Uterus (tissue), 4 donors: ENCODE data around the gene MIS18A. TPM values are rescaled to one million over a fixed set of nuclear protein-coding genes. Genes with fewer than 3 reads are reported as not detected.

Experiments
- DNase-seq, 2 donors: peaks; one replicate each; pipeline ENCODE4 v3.0.0-alpha.2; 2019 to 2020
- H3K27ac ChIP-seq, 2 donors: fragments of 200-600 bp; sonication (generic); 1 replicate in 1 of 2; 2 replicates in 1 of 2; pipeline ENCODE4 v1.5.1; 2016 to 2018
- H3K27me3 ChIP-seq, 2 donors: fragments of 200-600 bp; sonication (generic); one replicate each; pipeline ENCODE4 v1.5.1; 2018 to 2019; ENCODE audit warnings: control low read depth in 1 of 2
- H3K36me3 ChIP-seq, 2 donors: fragments of 200-600 bp; sonication (generic); one replicate each; pipeline ENCODE4 v1.5.1; 2019; ENCODE audit warnings: control low read depth in 1 of 2
- H3K4me1 ChIP-seq, 2 donors: fragments of 200-600 bp; sonication (generic); one replicate each; pipeline ENCODE4 v1.5.1; 2018 to 2019; ENCODE audit warnings: control low read depth in 1 of 2
- H3K4me3 ChIP-seq, 2 donors: fragments of 200-600 bp; sonication (generic); 1 replicate in 1 of 2; 2 replicates in 1 of 2; pipeline ENCODE4 v1.5.1; 2018 to 2019; ENCODE audit warnings: mild to moderate bottlenecking in 1 of 2
- H3K9me3 ChIP-seq, 2 donors: fragments of 200-600 bp; sonication (generic); one replicate each; pipeline ENCODE4 v1.5.1; 2019; ENCODE audit warnings: control low read depth in 1 of 2
- POLR2A ChIP-seq, 2 donors: fragments of 450-650 bp; IDR thresholded peaks; one replicate each; pipeline ENCODE4 v1.6.1; 2016; ENCODE audit warnings: antibody characterized with exemption in 2 of 2, mild to moderate bottlenecking in 1 of 2, moderate library complexity in 1 of 2
- intact Hi-C: fragments of 100-400 bp; cut with DNase I; formaldehyde crosslinking; loops from one replicate; pipeline ENCODE4 v1.15.1; 2023; ENCODE audit warnings: low total_unique reads
- total RNA-seq, 4 donors: library from RNA; depleted of rRNA in 3 of 4; stranded (reverse); fragments of >200 nt in 3 of 4; gene quantifications; one replicate each; pipeline versions ENCODE4 v1.1.0 to v1.2.4, GENCODE V29; 2014 to 2023
- TF ChIP-seq, protein P1 (sequence below), 4 experiments: fragments of 200-600 bp in 2 of 4; fragments of 450-650 bp in 2 of 4; sonication (generic) in 2 of 4; IDR thresholded peaks; one replicate each; pipeline ENCODE4 v1.5.1; 2016 to 2019; ENCODE audit warnings: antibody characterized with exemption in 4 of 4, mild to moderate bottlenecking in 2 of 4, moderate library complexity in 1 of 4
- donor health status: DM: yes; HTN: yes; CAD: no.

Gene MIS18A
- total RNA-seq, 4 donors from 2014 or later: 2.4 to 25.6 (median 12.2) TPM

DNA sequence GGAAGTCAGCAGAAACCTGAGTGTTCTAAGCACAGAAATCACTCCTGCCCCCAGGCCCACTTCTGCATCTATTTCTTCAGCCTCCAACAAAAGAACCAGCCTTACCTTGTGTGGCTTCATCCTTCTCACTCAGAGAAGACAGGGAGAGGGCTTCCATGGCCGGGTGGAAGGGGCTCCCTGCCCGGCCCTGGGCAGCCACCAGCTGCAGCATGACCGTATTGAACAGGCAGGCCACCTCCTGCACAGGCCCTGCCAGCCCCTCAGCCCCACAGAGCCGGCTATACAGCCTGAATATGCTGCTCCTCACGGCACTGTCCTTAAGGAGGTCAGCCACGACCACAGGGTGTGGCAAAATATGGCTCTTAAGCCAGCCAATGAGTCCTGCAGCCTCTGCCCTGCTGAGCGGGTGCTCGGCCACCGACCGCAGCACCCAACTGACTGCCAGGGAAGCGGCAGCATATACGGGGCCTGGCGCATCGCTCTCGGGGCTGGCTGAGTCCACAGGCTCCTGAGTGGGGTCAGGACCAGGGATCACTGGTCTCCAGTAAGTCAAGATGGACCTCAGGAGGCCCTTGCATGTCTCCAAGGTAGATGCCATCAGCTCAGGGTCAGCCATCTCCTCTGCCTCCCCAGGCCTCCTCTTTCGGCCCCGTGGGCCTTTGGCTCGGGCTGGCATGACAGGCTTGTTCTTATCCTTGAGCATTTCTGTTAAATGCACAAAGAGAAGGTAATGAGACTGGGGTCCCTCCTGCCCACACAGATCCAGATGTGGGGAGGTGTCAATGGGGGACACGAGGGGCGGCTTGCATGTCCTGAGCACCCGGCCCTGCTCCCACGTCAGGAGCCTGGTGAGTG lies 37.7 kb upstream of the MIS18A start:
- no peak overlapping the region for H3K4me3 ChIP-seq
- DNase-seq: no peak
- no peaks in the 10 kb centered on the region for H3K27me3 ChIP-seq
- H3K9me3 ChIP-seq: no peaks in the 10 kb centered on the region
- H3K27ac ChIP-seq: no peak overlapping the region
- H3K36me3 ChIP-seq: no peaks in the 10 kb centered on the region
- intact Hi-C loops: no loop called here
- no peaks in the 10 kb centered on the region for H3K4me1 ChIP-seq
- no peak for TF ChIP-seq POLR2A (IDR thresholded peaks at IDR 0.05)
- TF ChIP-seq, protein P1, sequence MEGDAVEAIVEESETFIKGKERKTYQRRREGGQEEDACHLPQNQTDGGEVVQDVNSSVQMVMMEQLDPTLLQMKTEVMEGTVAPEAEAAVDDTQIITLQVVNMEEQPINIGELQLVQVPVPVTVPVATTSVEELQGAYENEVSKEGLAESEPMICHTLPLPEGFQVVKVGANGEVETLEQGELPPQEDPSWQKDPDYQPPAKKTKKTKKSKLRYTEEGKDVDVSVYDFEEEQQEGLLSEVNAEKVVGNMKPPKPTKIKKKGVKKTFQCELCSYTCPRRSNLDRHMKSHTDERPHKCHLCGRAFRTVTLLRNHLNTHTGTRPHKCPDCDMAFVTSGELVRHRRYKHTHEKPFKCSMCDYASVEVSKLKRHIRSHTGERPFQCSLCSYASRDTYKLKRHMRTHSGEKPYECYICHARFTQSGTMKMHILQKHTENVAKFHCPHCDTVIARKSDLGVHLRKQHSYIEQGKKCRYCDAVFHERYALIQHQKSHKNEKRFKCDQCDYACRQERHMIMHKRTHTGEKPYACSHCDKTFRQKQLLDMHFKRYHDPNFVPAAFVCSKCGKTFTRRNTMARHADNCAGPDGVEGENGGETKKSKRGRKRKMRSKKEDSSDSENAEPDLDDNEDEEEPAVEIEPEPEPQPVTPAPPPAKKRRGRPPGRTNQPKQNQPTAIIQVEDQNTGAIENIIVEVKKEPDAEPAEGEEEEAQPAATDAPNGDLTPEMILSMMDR (IDR thresholded peaks at IDR 0.05): no peak

DNA sequence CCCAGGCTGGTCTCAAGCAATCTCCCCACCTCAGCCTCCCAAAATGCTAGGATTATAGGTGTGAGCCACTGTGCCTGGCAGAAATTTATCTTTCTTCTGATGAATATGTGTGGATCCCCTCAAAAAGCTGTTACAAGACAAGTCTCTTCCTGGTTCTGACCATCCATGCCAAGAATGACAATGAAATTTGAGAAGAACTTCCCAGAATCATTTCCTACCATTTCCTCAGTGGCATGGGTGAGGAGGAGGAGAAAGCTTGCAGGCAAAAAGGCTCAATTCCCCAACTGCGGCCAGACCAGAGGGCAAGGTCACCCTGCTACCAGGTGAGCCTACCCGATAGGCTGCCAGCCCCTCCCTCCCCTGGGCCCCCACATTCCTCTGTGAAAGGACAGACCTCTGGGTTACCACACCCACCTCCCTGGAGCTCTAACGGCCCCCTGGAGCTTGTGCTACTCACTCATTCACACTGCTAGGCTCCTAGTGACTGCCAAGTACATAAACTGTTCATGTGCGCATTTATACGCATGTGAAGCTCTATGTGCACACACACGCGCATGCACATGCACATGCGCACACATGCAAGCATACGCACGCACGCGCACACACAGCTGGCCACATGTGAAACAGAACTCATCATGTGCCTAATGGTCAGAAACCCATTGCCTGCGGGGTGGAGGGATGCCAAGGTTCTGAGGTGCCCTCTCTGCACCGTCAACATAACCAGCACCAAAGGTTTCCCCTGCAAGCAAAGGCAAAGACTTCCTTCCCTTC lies 36.8 kb upstream of the MIS18A start:
- intact Hi-C loops: no loop called here
- DNase-seq: no peak
- H3K27me3 ChIP-seq: no peaks in the 10 kb centered on the region
- no peak overlapping the region for H3K27ac ChIP-seq
- TF ChIP-seq, protein P1 (IDR thresholded peaks at IDR 0.05): no peak
- H3K4me3 ChIP-seq: no peak overlapping the region
- no peaks in the 10 kb centered on the region for H3K4me1 ChIP-seq
- H3K36me3 ChIP-seq: no peaks in the 10 kb centered on the region
- H3K9me3 ChIP-seq: no peaks in the 10 kb centered on the region

DNA sequence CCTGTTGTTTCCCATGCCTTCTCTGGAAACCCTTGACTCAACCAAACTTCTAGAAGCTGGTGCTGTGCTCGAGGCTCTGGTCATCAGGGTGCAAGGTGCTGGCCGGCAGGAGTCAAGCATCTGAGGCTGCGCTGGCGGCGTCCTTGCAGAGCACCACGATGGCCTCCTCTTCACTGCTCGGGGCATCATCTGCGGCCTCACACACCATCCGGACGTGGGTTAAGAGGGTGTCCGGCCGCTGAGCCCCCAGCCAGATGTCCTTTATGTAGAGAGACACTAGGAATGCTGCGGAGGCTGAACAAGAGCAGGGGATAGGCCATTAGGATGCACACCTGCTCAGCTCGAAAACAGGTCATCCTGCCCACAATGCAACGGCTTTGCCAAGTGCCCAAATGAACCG lies 36.0 kb upstream of the MIS18A start:
- DNase-seq: no peak
- Histone ChIP-seq H3K27ac (no peak overlapping the region), H3K27me3 (no peaks in the 10 kb centered on the region), H3K4me3 (no peak overlapping the region), H3K36me3 (no peaks in the 10 kb centered on the region), H3K9me3 (no peaks in the 10 kb centered on the region), H3K4me1 (no peaks in the 10 kb centered on the region)
- intact Hi-C loops: no loop called here
- TF ChIP-seq POLR2A (IDR thresholded peaks at IDR 0.05): no peak
- TF ChIP-seq, protein P1 (IDR thresholded peaks at IDR 0.05): no peak

DNA sequence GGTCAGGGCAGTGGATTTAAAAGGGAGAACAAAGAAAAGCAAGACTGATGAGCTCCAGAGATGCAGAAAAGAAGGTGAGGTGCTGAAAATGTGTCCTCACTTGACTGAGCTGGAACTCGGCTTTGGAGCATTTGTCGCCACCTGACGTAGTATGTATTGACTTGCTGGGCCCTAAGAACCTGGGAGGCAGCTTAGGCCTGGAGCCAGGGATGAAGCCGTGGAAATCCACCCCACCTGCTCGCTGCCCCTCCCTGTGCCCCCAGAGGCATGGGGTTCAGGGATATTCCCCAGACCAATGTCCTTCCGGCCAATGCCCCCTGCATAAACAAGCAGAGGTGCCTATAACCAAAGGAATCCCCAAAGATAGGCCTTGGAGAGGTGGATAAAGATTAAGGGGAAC lies 34.1 kb upstream of the MIS18A start:
- Histone ChIP-seq H3K27ac (no peak overlapping the region), H3K4me1 (no peaks in the 10 kb centered on the region), H3K36me3 (no peaks in the 10 kb centered on the region), H3K27me3 (no peaks in the 10 kb centered on the region), H3K4me3 (no peak overlapping the region), H3K9me3 (no peaks in the 10 kb centered on the region)
- intact Hi-C loops: no loop called here
- DNase-seq: no peak
- TF ChIP-seq, protein P1 (IDR thresholded peaks at IDR 0.05): no peak
- no peak for TF ChIP-seq POLR2A (IDR thresholded peaks at IDR 0.05)

DNA sequence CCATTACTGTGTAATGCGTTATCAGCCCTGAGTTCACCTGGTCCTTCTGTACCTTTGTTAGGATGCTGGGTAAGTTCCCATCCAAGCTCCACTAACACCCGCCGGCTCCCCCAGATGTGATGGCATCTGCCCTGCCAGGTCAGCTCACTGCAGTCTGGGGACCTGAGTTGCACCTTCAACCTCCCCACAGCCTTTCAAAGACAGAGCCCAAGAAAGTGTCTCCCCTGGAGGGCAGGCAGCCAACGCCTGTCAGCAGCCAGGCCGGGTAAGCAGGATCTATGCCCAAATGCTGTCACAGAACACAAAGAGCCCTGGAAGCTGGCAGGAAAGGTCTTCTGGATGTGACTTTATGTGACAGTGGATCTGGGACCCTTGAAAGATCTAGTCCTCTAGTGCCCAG lies 33.5 kb upstream of the MIS18A start:
- Histone ChIP-seq H3K9me3 (no peaks in the 10 kb centered on the region), H3K36me3 (no peaks in the 10 kb centered on the region), H3K4me3 (no peak overlapping the region), H3K27me3 (no peaks in the 10 kb centered on the region), H3K27ac (no peak overlapping the region), H3K4me1 (no peaks in the 10 kb centered on the region)
- DNase-seq: no peak
- no peak for TF ChIP-seq POLR2A (IDR thresholded peaks at IDR 0.05)
- TF ChIP-seq, protein P1 (IDR thresholded peaks at IDR 0.05): no peak
- intact Hi-C loops: no loop called here
